ENCODE results near the gene C10orf95. TPM values are rescaled to one million over a fixed set of nuclear protein-coding genes. Genes with fewer than 3 reads are reported as not detected.

The C10orf95 gene
- total RNA-seq = not detected in 2 replicates

GRCh38 chr10:102451105-102451969, at the start of gene C10orf95:
TSS of gene C10orf95 (minus strand) at chr10:102451543. CDS start at chr10:102451093, 450 bp downstream.

GRCh38 chr10:102432162-102432950, 19.0 kb downstream of the C10orf95 start, which contains the start of gene CUEDC2:
TSS of gene CUEDC2 (minus strand) at chr10:102432574. CDS start at chr10:102425188, 7,386 bp downstream.

GRCh38 chr10:102420714-102421506, 30.4 kb downstream of the C10orf95 start, which contains the start of gene FBXL15:
TSS of gene FBXL15 (plus strand) at chr10:102420836. CDS start at chr10:102421130, 294 bp downstream.

GRCh38 chr10:102418622-102419268, 32.6 kb downstream of the C10orf95 start, which contains the start of gene PSD:
TSS of gene PSD (minus strand) at chr10:102418785. CDS start at chr10:102417038, 1,747 bp downstream.

Other genes with a start within 250 kb of the C10orf95 start
- not detected in 2 replicates for gene ELOVL3, start 225.2 kb downstream of the C10orf95 start, total RNA-seq
- gene PITX3, start 210.0 kb downstream of the C10orf95 start, total RNA-seq = not detected in 2 replicates
- 51.6 and 52.5 TPM in 2 replicates for gene GBF1, start 206.0 kb downstream of the C10orf95 start, total RNA-seq
- gene NFKB2, start 55.8 kb downstream of the C10orf95 start, total RNA-seq = 25.9 and 33.4 TPM in 2 replicates
- 9.2 and 14.1 TPM in 2 replicates for gene PSD, start 32.8 kb downstream of the C10orf95 start, total RNA-seq
- gene FBXL15, start 30.7 kb downstream of the C10orf95 start, total RNA-seq = 26.8 and 31.7 TPM in 2 replicates
- gene CUEDC2, start 19.0 kb downstream of the C10orf95 start, total RNA-seq = 103 and 137 TPM in 2 replicates
- gene ACTR1A, start 51.2 kb upstream of the C10orf95 start, total RNA-seq = 169 and 196 TPM in 2 replicates
- gene SUFU, start 52.4 kb upstream of the C10orf95 start, total RNA-seq = 4.6 and 6.0 TPM in 2 replicates
- 129 and 134 TPM in 2 replicates for gene TRIM8, start 192.9 kb upstream of the C10orf95 start, total RNA-seq